HEK293 (cell line): ENCODE data around the gene HRK.

Experiments
- CTCF ChIA-PET: fragments of 350-600 bp; formaldehyde crosslinking; extraction: SDS; loops from one replicate; lab custom pipeline; 2021; ENCODE audit warnings: antibody characterized with exemption; lab: Yijun Ruan, JAX
- POLR2A ChIA-PET: fragments of 300-600 bp; formaldehyde crosslinking; extraction: SDS; loops from one replicate; lab custom pipeline; 2020; ENCODE audit warnings: antibody characterized with exemption, inconsistent platforms; lab: Yijun Ruan, JAX
- H3K27ac ChIP-seq: fragments of 200-500 bp; sonication (Bioruptor generic); 2 replicates; pipeline ENCODE4 v1.5.1; 2014; ENCODE audit warnings: low read depth, low read length, control low read depth, inconsistent platforms; ENCODE audit errors: extremely low read depth
- H3K36me3 ChIP-seq, 2 experiments: fragments of 200-500 bp in 1 of 2; sonication (Bioruptor generic) in 1 of 2; 1 replicate in 1 of 2; 2 replicates in 1 of 2; pipeline ENCODE4 v1.5.1; 2014 to 2017; ENCODE audit warnings: inconsistent platforms in 2 of 2, low read length in 2 of 2; ENCODE audit not compliant: control insufficient read depth in 2 of 2, insufficient read depth in 1 of 2
- H3K4me1 ChIP-seq: fragments of 200-500 bp; sonication (Bioruptor generic); 2 replicates; pipeline ENCODE4 v1.5.1; 2014; ENCODE audit warnings: mild to moderate bottlenecking, low read length, inconsistent platforms; ENCODE audit not compliant: control insufficient read depth, insufficient read depth
- H3K4me3 ChIP-seq: 2 replicates; pipeline ENCODE4 v1.5.1; 2011; ENCODE audit warnings: low read depth, mild to moderate bottlenecking, control low read depth, low read length, moderate library complexity
- H3K9me3 ChIP-seq: fragments of 200-500 bp; sonication (Bioruptor generic); 2 replicates; pipeline ENCODE4 v1.5.1; 2014; ENCODE audit warnings: low read depth, low read length, inconsistent platforms; ENCODE audit not compliant: control insufficient read depth, insufficient read depth
- CTCF ChIP-seq: fragments of 450-650 bp; formaldehyde crosslinking; IDR thresholded peaks from 2 replicates; pipeline ENCODE4 v1.5.1; 2016; ENCODE audit warnings: missing biosample characterization, missing genetic modification characterization
- HOXA7 ChIP-seq: sonication (generic); formaldehyde crosslinking; IDR thresholded peaks from 2 replicates; pipeline ENCODE4 v1.8.1; 2022; ENCODE audit warnings: missing genetic modification reagents, borderline replicate concordance
- IKZF3 ChIP-seq: fragments of 450-650 bp; IDR thresholded peaks from 2 replicates; pipeline ENCODE4 v1.5.0; 2018; ENCODE audit warnings: missing biosample characterization, mild to moderate bottlenecking, missing genetic modification characterization, moderate library complexity
- KLF10 ChIP-seq: fragments of 450-650 bp; IDR thresholded peaks from 2 replicates; pipeline ENCODE4 v1.5.1; 2018; ENCODE audit warnings: missing biosample characterization, mild to moderate bottlenecking, missing genetic modification characterization
- PRDM1 ChIP-seq: fragments of 450-650 bp; formaldehyde crosslinking; IDR thresholded peaks from 2 replicates; pipeline ENCODE4; 2016; ENCODE audit warnings: missing biosample characterization, missing genetic modification characterization
- PRDM6 ChIP-seq: fragments of 450-650 bp; formaldehyde crosslinking; IDR thresholded peaks from 2 replicates; pipeline ENCODE4 v1.5.1; 2017; ENCODE audit warnings: missing biosample characterization, missing genetic modification characterization
- TCF7L2 ChIP-seq: IDR thresholded peaks from 2 replicates; pipeline ENCODE4 v1.6.1; 2011; ENCODE audit warnings: low read depth, mild to moderate bottlenecking, inconsistent platforms, low read length, moderate library complexity, borderline replicate concordance
- TRIM28 ChIP-seq: IDR thresholded peaks from 2 replicates; pipeline ENCODE4 v1.6.1; 2011; ENCODE audit warnings: low read length, control low read depth, borderline replicate concordance
- ZBTB10 ChIP-seq: fragments of 450-650 bp; formaldehyde crosslinking; IDR thresholded peaks from 2 replicates; pipeline ENCODE4 v1.5.1; 2016; ENCODE audit warnings: missing biosample characterization, missing genetic modification characterization
- ZBTB11 ChIP-seq: fragments of 450-650 bp; formaldehyde crosslinking; conservative IDR thresholded peaks from 2 replicates; pipeline ENCODE4 v1.5.1; 2016; ENCODE audit warnings: low read depth, missing biosample characterization, missing genetic modification characterization
- ZBTB6 ChIP-seq: fragments of 450-650 bp; formaldehyde crosslinking; IDR thresholded peaks from 2 replicates; pipeline ENCODE4 v1.5.1; 2017; ENCODE audit warnings: missing biosample characterization, missing genetic modification characterization
- ZNF148 ChIP-seq: fragments of 450-650 bp; formaldehyde crosslinking; IDR thresholded peaks from 2 replicates; pipeline ENCODE4 v1.5.0; 2017; ENCODE audit warnings: missing biosample characterization, missing genetic modification characterization, borderline replicate concordance
- ZNF169 ChIP-seq: fragments of 450-650 bp; formaldehyde crosslinking; IDR thresholded peaks from 2 replicates; pipeline ENCODE4 v1.5.1; 2016; ENCODE audit warnings: missing biosample characterization, missing genetic modification characterization
- ZNF26 ChIP-seq: fragments of 450-650 bp; formaldehyde crosslinking; IDR thresholded peaks from 2 replicates; pipeline ENCODE4 v1.5.1; 2016; ENCODE audit warnings: missing biosample characterization, missing genetic modification characterization
- ZNF335 ChIP-seq: fragments of 450-650 bp; formaldehyde crosslinking; conservative IDR thresholded peaks from 2 replicates; pipeline ENCODE4 v1.5.1; 2016; ENCODE audit warnings: missing biosample characterization, missing genetic modification characterization
- ZNF768 ChIP-seq: fragments of 450-650 bp; formaldehyde crosslinking; IDR thresholded peaks from 2 replicates; pipeline ENCODE4 v1.5.1; 2018; ENCODE audit warnings: missing biosample characterization, mild to moderate bottlenecking, missing genetic modification characterization
- ZNF777 ChIP-seq: fragments of 450-650 bp; formaldehyde crosslinking; IDR thresholded peaks from 2 replicates; pipeline ENCODE4 v1.5.1; 2017; ENCODE audit warnings: missing biosample characterization, missing genetic modification characterization, borderline replicate concordance
- ZSCAN30 ChIP-seq: fragments of 450-650 bp; IDR thresholded peaks from 2 replicates; pipeline ENCODE4 v1.5.1; 2018; ENCODE audit warnings: missing biosample characterization, mild to moderate bottlenecking, missing genetic modification characterization, moderate library complexity
- ZSCAN4 ChIP-seq: fragments of 450-650 bp; formaldehyde crosslinking; IDR thresholded peaks from 2 replicates; pipeline ENCODE4 v1.5.1; 2017; ENCODE audit warnings: missing biosample characterization, missing genetic modification characterization

Gene HRK

GRCh38 chr12:116916714-116917114 is 35.5 kb upstream of the HRK start (continued):
- TF ChIP-seq ZBTB11 (no peak), ZSCAN4 (peak; percentile 99), TRIM28 (no peak)

- ChIA-PET CTCF (interaction anchor here (1.9 kb wide), 1 partner anchor 212 kb away, joined by 7 read pairs; no protein-coding TSS in a partner anchor), POLR2A (interaction anchor here (0.6 kb wide), 1 partner anchor 199 kb away, joined by 3 read pairs; no protein-coding TSS in a partner anchor)
- Histone ChIP-seq H3K4me1 (peaks cover 26% of the 10 kb centered on the region), H3K27ac (no peak overlapping the region), H3K9me3 (no peaks in the 10 kb centered on the region), H3K36me3 (peaks cover 0 to 4% of the 10 kb centered on the region in 2 experiments; a peak in 2 of 3 replicates), H3K4me3 (no peak overlapping the region)
- TF ChIP-seq IKZF3 (tag by site-specific recombination) (0 out of 2 replicates have a peak, but pooled peaks have one; percentile 37), ZNF26 (tag by site-specific recombination) (no peak; the same call in 1 of the 2 replicates), ZSCAN30 (tag by site-specific recombination) (no peak), ZNF148 (no peak), ZNF335 (tag by site-specific recombination) (no peak), ZNF768 (no peak), KLF10 (tag by site-specific recombination) (no peak), ZNF169 (no peak), ZBTB10 (tag by site-specific recombination) (no peak), HOXA7 (CRISPR knock-in tag) (no peak), CTCF (tag by site-specific recombination) (no peak), ZNF777 (tag by site-specific recombination) (no peak), PRDM6 (tag by site-specific recombination) (peak; percentile 66), TCF7L2 (no peak), ZBTB6 (tag by site-specific recombination) (no peak), PRDM1 (tag by site-specific recombination) (0 out of 2 replicates have a peak, but pooled peaks have one; percentile 14)
Observed at GRCh38 chr12:116916122-116916521, 34.9 kb upstream of the HRK start.
